GM12874 (cell line): Measurements from ENCODE around the gene ACIN1.

Experiments
- CTCF ChIP-seq: IDR thresholded peaks from 2 replicates; pipeline ENCODE4 v1.5.1; 2011; ENCODE audit warnings: low read depth, mild to moderate bottlenecking, control low read depth, low read length, moderate library complexity; ENCODE audit not compliant: insufficient read depth

Gene ACIN1

DNA sequence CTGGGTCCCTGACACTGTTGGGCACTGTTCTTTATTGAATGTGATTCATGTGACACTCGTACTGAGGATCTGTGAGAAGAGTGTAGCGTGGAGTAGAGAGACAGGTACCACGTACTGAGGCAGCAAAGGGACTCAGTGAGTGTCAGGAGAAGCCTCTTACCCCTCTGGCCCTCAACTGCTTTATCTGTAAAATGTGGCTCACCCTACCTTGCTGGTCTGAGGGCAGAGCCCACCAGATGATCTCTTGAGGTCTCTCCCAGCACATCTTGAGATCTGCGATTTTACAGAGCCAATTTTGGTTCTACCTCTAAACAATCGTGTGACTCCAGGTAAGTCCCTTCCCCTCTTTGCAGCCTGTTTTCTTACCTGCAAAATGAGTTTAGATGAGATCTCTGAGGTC lies 21.0 kb upstream of the ACIN1 start:
- TF ChIP-seq CTCF, result no peak

DNA sequence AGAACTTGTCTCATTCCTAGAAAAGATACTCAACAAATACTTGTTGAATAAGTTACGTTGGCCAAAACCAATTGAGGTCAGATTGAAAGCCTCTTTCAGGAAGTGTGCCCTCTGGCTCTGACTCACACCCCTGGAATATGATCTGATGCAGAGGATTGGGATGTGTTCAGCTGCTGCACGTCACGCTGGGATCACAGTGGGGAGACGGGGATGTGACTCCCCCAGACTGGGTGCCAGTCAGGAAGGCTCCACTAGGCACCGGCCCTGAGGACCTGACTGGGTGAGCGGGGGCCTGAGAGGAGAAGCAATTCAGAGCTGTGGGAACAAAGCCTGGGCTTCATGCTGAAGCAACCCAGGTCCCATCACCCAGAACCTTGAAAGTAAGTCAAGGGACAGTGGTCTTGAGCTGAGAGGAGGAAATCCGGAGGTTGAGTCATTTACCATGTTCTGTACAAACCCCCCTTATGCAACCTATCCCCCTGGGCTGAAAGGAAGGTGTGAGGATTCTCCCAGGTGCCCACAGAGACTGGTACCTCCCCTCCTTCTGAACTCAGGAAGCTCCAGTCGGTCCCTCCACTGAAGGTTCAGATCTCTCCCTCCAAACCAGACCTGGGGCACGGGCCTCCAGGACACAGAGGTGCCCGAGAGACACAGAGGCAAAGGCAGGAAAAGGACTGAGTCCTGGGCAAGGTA lies 20.2 kb upstream of the ACIN1 start:
- TF ChIP-seq CTCF, result no peak

DNA sequence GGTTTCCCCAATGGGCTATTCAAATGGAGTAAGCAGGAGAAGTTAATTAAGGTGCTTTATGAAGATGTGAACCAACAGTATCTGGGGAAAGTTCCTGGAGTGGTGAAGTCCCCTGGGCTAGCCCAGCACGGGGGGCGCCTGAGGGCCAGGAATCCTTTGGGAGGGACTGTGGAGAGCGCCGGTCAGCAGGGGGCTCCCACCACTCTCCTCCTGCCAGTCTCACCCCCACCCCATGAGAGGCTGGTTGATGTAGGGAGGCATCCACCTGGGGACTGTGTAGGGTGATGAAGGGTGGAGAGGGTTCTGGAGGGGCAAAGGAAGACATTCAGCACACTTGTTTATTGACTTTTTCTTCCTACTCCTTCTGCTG lies 19.7 kb upstream of the ACIN1 start:
- TF ChIP-seq CTCF, result no peak

DNA sequence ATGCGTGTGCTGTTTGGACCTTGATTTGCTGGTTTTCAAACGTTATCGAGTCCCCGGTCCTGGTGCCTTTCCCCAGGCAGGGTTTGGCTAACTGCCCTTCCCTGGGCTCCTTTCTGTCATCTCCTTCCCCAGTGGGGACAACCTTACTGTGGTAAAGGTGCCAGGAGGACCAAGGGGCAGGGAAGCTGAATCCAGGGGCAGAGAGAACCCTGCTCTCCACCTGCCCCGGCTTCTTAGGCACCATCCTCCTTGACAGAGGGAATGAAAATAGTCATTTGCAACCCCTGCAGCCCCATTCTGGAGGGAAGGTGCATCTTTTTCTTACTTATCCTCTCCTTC lies 19.2 kb upstream of the ACIN1 start:
- TF ChIP-seq CTCF, result no peak

DNA sequence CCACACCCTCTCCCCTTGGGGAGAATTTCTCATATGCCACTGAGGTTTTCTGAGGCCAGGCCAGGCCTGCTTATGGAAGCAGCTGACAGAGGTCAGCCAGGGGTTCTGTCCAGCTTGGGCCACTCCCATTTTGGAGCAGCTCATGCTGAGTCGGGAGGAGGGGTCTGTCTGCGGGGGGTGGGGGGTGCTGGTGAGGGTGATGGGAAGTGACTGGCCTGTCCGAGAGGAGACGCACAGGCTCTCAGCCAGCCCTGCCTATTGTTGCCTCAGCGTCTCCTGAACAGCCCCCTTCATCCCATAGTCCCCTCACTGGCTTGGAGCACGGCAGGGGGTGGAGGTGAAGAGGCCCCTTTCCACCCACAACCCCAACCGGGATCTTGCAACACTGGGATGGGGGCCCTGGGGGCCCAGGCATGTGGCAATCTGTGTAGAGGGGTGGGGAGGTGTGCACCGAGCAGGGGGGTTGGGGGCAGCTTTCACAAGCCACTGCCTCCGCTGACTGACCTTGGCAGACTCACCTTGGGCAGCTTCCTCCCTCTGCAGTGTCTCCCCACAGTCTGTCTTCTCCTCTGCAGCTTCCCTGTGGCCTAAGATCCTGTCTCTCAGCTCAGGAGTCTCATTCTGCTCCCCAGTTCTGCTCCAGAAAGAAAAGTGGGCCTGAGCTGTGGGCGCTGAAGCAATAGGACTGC lies 18.6 kb upstream of the ACIN1 start:
- TF ChIP-seq CTCF, result no peak

GRCh38 chr14:23112359-23113178 lies 17.6 kb upstream of the ACIN1 start:
- no peak for TF ChIP-seq CTCF

DNA sequence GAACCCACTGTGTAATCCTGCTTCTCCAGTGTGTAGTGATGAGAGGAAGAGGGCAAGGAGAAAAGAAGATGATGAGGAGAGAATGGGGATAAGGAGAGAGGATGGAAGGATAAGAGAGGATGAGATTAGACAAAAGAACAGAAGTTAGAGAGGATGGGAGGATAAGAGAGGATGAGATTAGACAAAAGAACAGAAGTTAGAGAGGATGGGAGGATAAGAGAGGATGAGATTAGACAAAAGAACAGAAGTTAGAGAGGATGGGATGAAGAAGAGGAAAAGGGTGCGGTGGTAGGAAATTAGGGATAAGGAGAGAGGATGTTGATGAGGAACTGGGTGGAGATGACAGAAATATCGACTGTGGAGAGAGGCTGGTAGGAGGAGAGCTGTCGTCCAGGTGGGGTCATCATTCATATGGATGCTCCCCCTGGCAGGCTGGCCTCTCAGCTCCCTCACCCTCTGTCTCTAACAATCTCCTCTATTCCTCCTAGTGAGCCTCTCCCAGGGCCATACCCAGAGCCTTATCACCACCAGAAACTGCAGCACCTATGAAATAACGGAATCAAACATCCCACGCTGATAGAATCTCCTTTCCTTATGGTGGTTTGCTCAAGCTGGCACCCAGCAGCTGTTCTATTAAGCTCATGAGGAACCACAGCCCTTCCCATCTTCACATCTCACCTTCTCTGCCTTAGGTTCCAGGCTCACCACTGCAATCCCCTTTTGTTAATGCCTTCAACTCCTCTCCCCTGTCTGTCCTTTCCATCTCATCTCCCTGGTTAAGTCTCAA lies 15.8 kb upstream of the ACIN1 start:
- no peak for TF ChIP-seq CTCF
